PC-3 (cell line): ENCODE results near the gene AFF3.

Source experiments
- CTCF ChIP-seq: fragments of 300-600 bp; sonication (generic); conservative IDR thresholded peaks from 2 replicates; pipeline ENCODE4 v1.5.1; 2017; ENCODE audit warnings: antibody characterized with exemption, low read depth, mild to moderate bottlenecking, low read length
- EZH2phosphoT487 ChIP-seq: fragments of 300-600 bp; sonication (generic); IDR thresholded peaks from 2 replicates; pipeline ENCODE4 v1.6.1; 2018; ENCODE audit warnings: mild to moderate bottlenecking, antibody characterized with exemption, low read length, borderline replicate concordance

- TF ChIP-seq CTCF (no peak), EZH2phosphoT487 (no peak)
Measured at GRCh38 chr2:100188326-100188725, 45.9 kb upstream of the AFF3 start.
